GM10248 (cell line): Measurements from ENCODE around the gene DPP10.
"Not testable (repeated sequence)": the region's sequence is repeated elsewhere in the genome, so short reads cannot be mapped to it uniquely, and the experiment has no call there.

Source experiments
- CTCF ChIA-PET: fragments of 300-600 bp; sonication (Branson Sonifier 250); formaldehyde crosslinking; extraction: SDS; loops from one replicate; lab custom pipeline; 2021; ENCODE audit warnings: antibody characterized with exemption; lab: Yijun Ruan, JAX
- POLR2A ChIA-PET: fragments of 350-650 bp; sonication (Branson Sonifier 250); formaldehyde crosslinking; extraction: SDS; loops from one replicate; lab custom pipeline; 2020; ENCODE audit warnings: antibody characterized with exemption; lab: Yijun Ruan, JAX
- DNase-seq: peaks from one replicate; pipeline ENCODE4 v3.0.0; 2012; ENCODE audit errors: extremely low spot score
- TF ChIP-seq, protein P1 (sequence below): IDR thresholded peaks from 2 replicates; pipeline ENCODE4 v1.5.1; 2012; ENCODE audit warnings: mild to moderate bottlenecking, low read depth; ENCODE audit errors: extremely low read depth, missing control alignments, control extremely low read depth

Gene DPP10

GRCh38 chr2:114496959-114497358 lies 54.5 kb downstream of the DPP10 start:
- POLR2A ChIA-PET, result no interaction called here

GRCh38 chr2:114499101-114499500 lies 56.7 kb downstream of the DPP10 start:
- no peak for DNase-seq
- TF ChIP-seq, protein P1, sequence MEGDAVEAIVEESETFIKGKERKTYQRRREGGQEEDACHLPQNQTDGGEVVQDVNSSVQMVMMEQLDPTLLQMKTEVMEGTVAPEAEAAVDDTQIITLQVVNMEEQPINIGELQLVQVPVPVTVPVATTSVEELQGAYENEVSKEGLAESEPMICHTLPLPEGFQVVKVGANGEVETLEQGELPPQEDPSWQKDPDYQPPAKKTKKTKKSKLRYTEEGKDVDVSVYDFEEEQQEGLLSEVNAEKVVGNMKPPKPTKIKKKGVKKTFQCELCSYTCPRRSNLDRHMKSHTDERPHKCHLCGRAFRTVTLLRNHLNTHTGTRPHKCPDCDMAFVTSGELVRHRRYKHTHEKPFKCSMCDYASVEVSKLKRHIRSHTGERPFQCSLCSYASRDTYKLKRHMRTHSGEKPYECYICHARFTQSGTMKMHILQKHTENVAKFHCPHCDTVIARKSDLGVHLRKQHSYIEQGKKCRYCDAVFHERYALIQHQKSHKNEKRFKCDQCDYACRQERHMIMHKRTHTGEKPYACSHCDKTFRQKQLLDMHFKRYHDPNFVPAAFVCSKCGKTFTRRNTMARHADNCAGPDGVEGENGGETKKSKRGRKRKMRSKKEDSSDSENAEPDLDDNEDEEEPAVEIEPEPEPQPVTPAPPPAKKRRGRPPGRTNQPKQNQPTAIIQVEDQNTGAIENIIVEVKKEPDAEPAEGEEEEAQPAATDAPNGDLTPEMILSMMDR, result no peak
- ChIA-PET POLR2A (no interaction called here), CTCF (interaction anchor here (1.3 kb wide), 1 partner anchor 12 kb away, joined by 3 read pairs; no protein-coding TSS in a partner anchor)

More at GRCh38 chr2:114496959-114497358, 54.5 kb downstream of the DPP10 start:
- DNase-seq, result no peak
- TF ChIP-seq, protein P1, result no peak
- CTCF ChIA-PET, result no interaction called here

DNA sequence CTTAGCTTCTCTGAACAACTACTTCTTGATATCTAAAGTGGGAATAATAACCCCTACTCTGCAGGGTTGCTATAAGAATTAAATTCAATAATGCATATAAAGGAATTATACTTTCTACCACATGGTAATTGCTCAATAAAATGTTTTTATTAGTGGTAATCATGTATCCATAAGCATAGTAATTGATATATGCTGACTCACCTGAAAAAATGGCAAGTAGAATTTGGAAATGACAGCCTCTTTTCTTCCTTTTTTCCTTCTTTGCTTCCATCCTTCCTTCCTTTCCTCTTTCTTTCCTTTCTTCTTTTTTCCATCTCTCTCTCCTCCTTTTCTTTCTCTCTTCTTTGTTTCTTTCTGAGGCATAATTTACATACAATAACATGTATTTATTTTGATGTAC lies 65.3 kb downstream of the DPP10 start:
- TF ChIP-seq, protein P1, result no peak
- DNase-seq, result no peak
- CTCF ChIA-PET, result interaction anchor here (1.3 kb wide), 1 partner anchor 18 kb away, joined by 3 read pairs; no protein-coding TSS in a partner anchor
- POLR2A ChIA-PET, result no interaction called here

- CTCF ChIA-PET, result interaction anchor here (2.1 kb wide), 1 partner anchor 10 kb away, joined by 4 read pairs; no protein-coding TSS in a partner anchor
- TF ChIP-seq, protein P1, result no peak
- POLR2A ChIA-PET, result no interaction called here
- no peak for DNase-seq
Observed at GRCh38 chr2:114515882-114516281, 73.4 kb downstream of the DPP10 start.

DNA sequence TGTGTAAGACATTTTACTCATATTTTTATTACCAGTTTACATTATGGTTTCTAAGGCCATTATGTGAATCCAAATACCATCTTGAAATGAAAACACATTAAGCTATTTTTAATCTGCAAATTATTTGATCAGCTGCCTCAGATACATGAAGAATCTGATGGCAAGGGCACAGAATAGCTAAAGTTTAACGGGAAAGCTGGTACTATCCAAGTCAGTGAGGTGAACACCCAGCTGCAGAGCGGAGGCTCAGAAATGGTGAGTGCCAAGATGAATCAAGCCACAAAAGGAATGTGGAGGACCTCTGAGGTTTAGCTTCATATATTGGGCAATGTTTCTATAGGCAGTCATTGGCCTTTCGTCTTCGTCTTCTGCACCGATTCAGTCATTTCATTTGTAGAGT lies 75.1 kb downstream of the DPP10 start:
- DNase-seq, result no peak
- ChIA-PET CTCF (interaction anchor here (1.1 kb wide), 1 partner anchor 15 kb away, joined by 3 read pairs; no protein-coding TSS in a partner anchor), POLR2A (no interaction called here)
- TF ChIP-seq, protein P1, result no peak

- ChIA-PET CTCF (interaction anchor here (1.1 to 2.0 kb wide), 2 partner anchors 13 kb away, joined by 3 to 5 read pairs; no protein-coding TSS in a partner anchor), POLR2A (no interaction called here)
- DNase-seq, result no peak
- TF ChIP-seq, protein P1, result no peak
Observed at GRCh38 chr2:114518738-114519137, 76.3 kb downstream of the DPP10 start.

GRCh38 chr2:114522612-114523011 lies 80.2 kb downstream of the DPP10 start:
- DNase-seq, CTCF ChIA-PET, POLR2A ChIA-PET: not testable (repeated sequence)
